Measurements from ENCODE around the gene CDH2.
A peak's percentile ranks its signal among the peaks of the same experiment; 100 is the strongest.

Gene CDH2

DNA sequence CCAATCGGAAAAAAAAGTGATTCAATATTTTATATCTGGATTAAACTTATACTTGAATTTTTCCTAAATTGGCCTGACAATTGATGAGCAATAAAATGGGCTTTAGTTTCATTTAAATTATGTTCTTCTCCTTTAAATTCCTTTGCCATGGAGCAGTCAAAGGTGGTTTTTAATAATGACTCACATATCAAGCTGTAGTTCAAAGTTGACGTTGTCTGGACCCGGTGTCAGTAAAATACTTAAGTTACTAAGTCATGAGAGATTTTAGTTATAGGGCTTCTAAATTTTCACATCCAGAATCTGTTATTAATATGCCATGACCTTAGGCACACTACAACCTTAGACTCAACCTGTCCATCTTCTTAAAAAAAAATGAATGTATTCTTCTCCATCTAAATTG lies 62.5 kb downstream of the CDH2 start:
- DNase-seq: no peak
- WGBS (ENCODE audit: extremely low coverage, insufficient coverage, insufficient read length): no CpG with 5 or more reads among the region's 3 CpGs

DNA sequence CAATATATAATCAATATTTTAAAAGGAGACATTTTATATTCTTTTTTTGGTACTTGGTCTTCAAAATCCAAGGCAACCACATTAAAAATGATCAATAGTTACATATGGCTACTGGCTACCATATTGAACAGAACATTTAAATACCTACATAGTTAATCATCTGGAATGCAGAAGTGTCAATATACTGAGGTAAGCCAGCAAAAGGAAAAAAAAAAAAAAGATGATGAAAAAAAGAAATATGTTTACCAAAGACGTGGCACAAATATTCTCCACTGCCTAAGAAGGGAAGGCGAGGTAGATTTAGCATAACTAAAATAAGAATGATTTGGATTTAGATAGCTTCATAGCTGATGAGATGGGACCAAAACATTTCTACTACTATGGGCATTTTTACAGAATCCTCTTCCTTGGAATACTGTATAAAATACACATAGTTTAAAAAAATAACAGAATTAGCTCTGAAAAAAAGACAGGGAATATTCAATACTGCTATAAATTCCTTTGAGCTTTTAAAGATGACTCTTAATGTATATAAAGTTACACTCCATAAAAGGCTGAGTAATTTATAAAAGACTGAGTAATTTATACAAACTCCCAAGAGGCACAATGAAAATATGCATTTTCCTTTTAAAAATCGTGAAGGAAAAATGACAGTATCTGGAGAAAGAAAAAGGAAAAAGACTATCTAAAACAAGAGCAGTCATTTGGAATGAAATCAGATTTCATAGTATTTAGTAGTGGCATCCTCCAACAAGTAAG lies 63.5 kb downstream of the CDH2 start:
- Histone ChIP-seq H3K4ac (ENCODE audit: low read depth, low read length) (no peak overlapping the region), H4K91ac (ENCODE audit: low read depth, low read length) (no peak overlapping the region), H3K27ac (ENCODE audit: low read depth, low read length) (no peak overlapping the region), H3K4me3 (ENCODE audit: low read depth, low read length) (no peak overlapping the region), H3K4me2 (ENCODE audit: low read length) (no peak overlapping the region), H2BK5ac (ENCODE audit: low read depth, low read length, poor library complexity) (no peak overlapping the region), H3K4me1 (ENCODE audit: control insufficient read depth in 1 of 2, insufficient read depth in 2 of 2, low read length in 2 of 2) (peaks cover 3 to 4% of the 10 kb centered on the region in 2 experiments), H3K9me3 (ENCODE audit: insufficient read depth, low read depth, low read length) (no peaks in the 10 kb centered on the region), H3K27me3 (ENCODE audit: insufficient read depth, low read length) (no peaks in the 10 kb centered on the region), H2BK120ac (ENCODE audit: insufficient read depth, low read length, poor library complexity) (no peak overlapping the region), H4K12ac (ENCODE audit: low read depth, low read length) (no peak overlapping the region), H3K14ac (ENCODE audit: low read length) (no peak overlapping the region), H3K36me3 (ENCODE audit: control insufficient read depth in 1 of 2, insufficient read depth in 2 of 2, low read length in 2 of 2) (no peaks in the 10 kb centered on the region), H4K8ac (ENCODE audit: low read depth, low read length) (no peak overlapping the region), H2BK12ac (ENCODE audit: low read length) (no peak overlapping the region), H2AFZ (ENCODE audit: insufficient read depth, low read length, poor library complexity) (no peak overlapping the region), H3K79me1 (ENCODE audit: low read length) (no peaks in the 10 kb centered on the region), H2AK5ac (ENCODE audit: low read length) (no peak overlapping the region), H3K79me2 (ENCODE audit: control insufficient read depth, insufficient read depth, low read length, poor library complexity) (no peaks in the 10 kb centered on the region), H3K23ac (ENCODE audit: low read length) (no peak overlapping the region), H3K18ac (ENCODE audit: low read length) (no peak overlapping the region), H3K9ac (ENCODE audit: low read length) (no peak overlapping the region)
- DNase-seq: no peak
- no CpG with 5 or more reads among the region's 3 CpGs for WGBS (ENCODE audit: extremely low coverage, insufficient coverage, insufficient read length)

More for the DNA sequence above, 62.5 kb downstream of the CDH2 start:
- H4K12ac ChIP-seq (ENCODE audit: low read depth, low read length): no peak overlapping the region
- no peak overlapping the region for H2AFZ ChIP-seq (ENCODE audit: insufficient read depth, low read length, poor library complexity)
- H3K27me3 ChIP-seq (ENCODE audit: insufficient read depth, low read length): no peaks in the 10 kb centered on the region
- H3K9me3 ChIP-seq (ENCODE audit: insufficient read depth, low read depth, low read length): no peaks in the 10 kb centered on the region
- H3K79me2 ChIP-seq (ENCODE audit: control insufficient read depth, insufficient read depth, low read length, poor library complexity): no peaks in the 10 kb centered on the region
- H3K79me1 ChIP-seq (ENCODE audit: low read length): no peaks in the 10 kb centered on the region
- no peak overlapping the region for H3K18ac ChIP-seq (ENCODE audit: low read length)
- peaks cover 3 to 4% of the 10 kb centered on the region in 2 experiments for H3K4me1 ChIP-seq (ENCODE audit: control insufficient read depth in 1 of 2, insufficient read depth in 2 of 2, low read length in 2 of 2)
- no peak overlapping the region for H3K4me3 ChIP-seq (ENCODE audit: low read depth, low read length)
- no peak overlapping the region for H4K91ac ChIP-seq (ENCODE audit: low read depth, low read length)
- no peak overlapping the region for H2BK5ac ChIP-seq (ENCODE audit: low read depth, low read length, poor library complexity)
- H3K23ac ChIP-seq (ENCODE audit: low read length): no peak overlapping the region
- H3K4me2 ChIP-seq (ENCODE audit: low read length): no peak overlapping the region
- H3K4ac ChIP-seq (ENCODE audit: low read depth, low read length): no peak overlapping the region
- H3K9ac ChIP-seq (ENCODE audit: low read length): no peak overlapping the region
- H3K27ac ChIP-seq (ENCODE audit: low read depth, low read length): no peak overlapping the region
- H3K36me3 ChIP-seq (ENCODE audit: control insufficient read depth in 1 of 2, insufficient read depth in 2 of 2, low read length in 2 of 2): no peaks in the 10 kb centered on the region
- H2AK5ac ChIP-seq (ENCODE audit: low read length): no peak overlapping the region
- no peak overlapping the region for H2BK120ac ChIP-seq (ENCODE audit: insufficient read depth, low read length, poor library complexity)
- H4K8ac ChIP-seq (ENCODE audit: low read depth, low read length): no peak overlapping the region
- H3K14ac ChIP-seq (ENCODE audit: low read length): no peak overlapping the region
- H2BK12ac ChIP-seq (ENCODE audit: low read length): no peak overlapping the region

DNA sequence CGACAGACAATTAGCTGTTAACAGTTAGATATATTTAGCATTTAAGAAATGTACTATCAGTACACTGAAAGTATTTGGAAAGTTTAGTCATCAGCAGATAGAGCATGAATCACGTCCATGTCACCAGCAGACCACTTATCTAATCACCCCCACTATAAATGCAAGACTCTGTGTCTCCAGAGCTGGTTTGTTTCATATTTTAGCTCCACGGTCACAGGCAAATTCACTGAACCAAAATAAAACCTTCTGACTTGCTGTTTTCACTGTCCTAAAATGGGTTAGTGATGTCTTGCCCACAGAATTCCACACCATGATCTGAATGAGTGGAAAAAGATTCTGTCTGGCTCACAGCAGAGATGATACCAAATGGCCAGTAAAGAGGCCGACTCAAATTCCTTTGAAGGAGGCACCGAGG lies 64.9 kb downstream of the CDH2 start:
- H3K79me2 ChIP-seq (ENCODE audit: control insufficient read depth, insufficient read depth, low read length, poor library complexity): no peaks in the 10 kb centered on the region
- peak in 1 of 2 donors; percentile 51 for DNase-seq
- H3K27me3 ChIP-seq (ENCODE audit: insufficient read depth, low read length): no peaks in the 10 kb centered on the region
- no peak overlapping the region for H4K91ac ChIP-seq (ENCODE audit: low read depth, low read length)
- H4K8ac ChIP-seq (ENCODE audit: low read depth, low read length): no peak overlapping the region
- H3K27ac ChIP-seq (ENCODE audit: low read depth, low read length): peak overlapping the region; percentile 55
- no peak overlapping the region for H3K4me2 ChIP-seq (ENCODE audit: low read length)
- H2AK5ac ChIP-seq (ENCODE audit: low read length): no peak overlapping the region
- WGBS (ENCODE audit: extremely low coverage, insufficient coverage, insufficient read length): no CpG with 5 or more reads among the region's 5 CpGs
- H3K9ac ChIP-seq (ENCODE audit: low read length): no peak overlapping the region
- H3K23ac ChIP-seq (ENCODE audit: low read length): no peak overlapping the region
- H3K18ac ChIP-seq (ENCODE audit: low read length): no peak overlapping the region
- H3K14ac ChIP-seq (ENCODE audit: low read length): no peak overlapping the region
- H2BK120ac ChIP-seq (ENCODE audit: insufficient read depth, low read length, poor library complexity): no peak overlapping the region
- no peaks in the 10 kb centered on the region for H3K36me3 ChIP-seq (ENCODE audit: control insufficient read depth in 1 of 2, insufficient read depth in 2 of 2, low read length in 2 of 2)
- no peaks in the 10 kb centered on the region for H3K79me1 ChIP-seq (ENCODE audit: low read length)
- no peak overlapping the region for H2BK5ac ChIP-seq (ENCODE audit: low read depth, low read length, poor library complexity)
- H2BK12ac ChIP-seq (ENCODE audit: low read length): no peak overlapping the region
- no peak overlapping the region for H4K12ac ChIP-seq (ENCODE audit: low read depth, low read length)
- H3K4me3 ChIP-seq (ENCODE audit: low read depth, low read length): no peak overlapping the region
- no peak overlapping the region for H3K4ac ChIP-seq (ENCODE audit: low read depth, low read length)
- H3K9me3 ChIP-seq (ENCODE audit: insufficient read depth, low read depth, low read length): no peaks in the 10 kb centered on the region
- no peak overlapping the region for H2AFZ ChIP-seq (ENCODE audit: insufficient read depth, low read length, poor library complexity)
- peaks cover 3 to 4% of the 10 kb centered on the region in 2 experiments for H3K4me1 ChIP-seq (ENCODE audit: control insufficient read depth in 1 of 2, insufficient read depth in 2 of 2, low read length in 2 of 2)

DNA sequence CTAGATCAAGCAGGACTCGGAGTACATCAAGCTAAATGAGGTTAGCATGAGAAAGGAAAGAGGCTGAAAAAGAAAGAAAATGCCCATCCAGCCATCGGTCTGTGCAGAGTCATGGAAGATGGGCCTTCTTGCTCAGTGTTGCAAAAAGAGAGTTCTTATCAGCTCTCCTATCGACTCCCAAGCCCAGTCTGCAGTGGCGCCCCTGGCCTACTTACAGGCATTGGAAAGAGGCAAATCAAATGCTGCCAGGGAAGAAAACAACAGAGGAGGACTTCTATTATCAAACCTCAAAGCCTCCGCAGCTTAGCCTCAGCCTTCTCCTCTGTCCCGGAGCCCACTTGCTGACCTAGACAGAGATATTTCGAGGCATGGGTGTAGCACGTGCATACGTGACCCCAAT lies 66.0 kb downstream of the CDH2 start:
- H3K36me3 ChIP-seq (ENCODE audit: control insufficient read depth in 1 of 2, insufficient read depth in 2 of 2, low read length in 2 of 2): no peaks in the 10 kb centered on the region
- no peak overlapping the region for H2AFZ ChIP-seq (ENCODE audit: insufficient read depth, low read length, poor library complexity)
- no peak overlapping the region for H3K23ac ChIP-seq (ENCODE audit: low read length)
- no peak overlapping the region for H2BK12ac ChIP-seq (ENCODE audit: low read length)
- H4K91ac ChIP-seq (ENCODE audit: low read depth, low read length): no peak overlapping the region
- H2BK5ac ChIP-seq (ENCODE audit: low read depth, low read length, poor library complexity): no peak overlapping the region
- H2AK5ac ChIP-seq (ENCODE audit: low read length): no peak overlapping the region
- H3K4me2 ChIP-seq (ENCODE audit: low read length): no peak overlapping the region
- no peak overlapping the region for H3K9ac ChIP-seq (ENCODE audit: low read length)
- no peaks in the 10 kb centered on the region for H3K79me1 ChIP-seq (ENCODE audit: low read length)
- no peaks in the 10 kb centered on the region for H3K27me3 ChIP-seq (ENCODE audit: insufficient read depth, low read length)
- no peak overlapping the region for H4K8ac ChIP-seq (ENCODE audit: low read depth, low read length)
- peaks cover 3 to 4% of the 10 kb centered on the region in 2 experiments for H3K4me1 ChIP-seq (ENCODE audit: control insufficient read depth in 1 of 2, insufficient read depth in 2 of 2, low read length in 2 of 2)
- no CpG with 5 or more reads among the region's 9 CpGs for WGBS (ENCODE audit: extremely low coverage, insufficient coverage, insufficient read length)
- H2BK120ac ChIP-seq (ENCODE audit: insufficient read depth, low read length, poor library complexity): no peak overlapping the region
- H3K4me3 ChIP-seq (ENCODE audit: low read depth, low read length): no peak overlapping the region
- H3K9me3 ChIP-seq (ENCODE audit: insufficient read depth, low read depth, low read length): no peaks in the 10 kb centered on the region
- no peak overlapping the region for H3K27ac ChIP-seq (ENCODE audit: low read depth, low read length)
- no peaks in the 10 kb centered on the region for H3K79me2 ChIP-seq (ENCODE audit: control insufficient read depth, insufficient read depth, low read length, poor library complexity)
- H3K18ac ChIP-seq (ENCODE audit: low read length): no peak overlapping the region
- H4K12ac ChIP-seq (ENCODE audit: low read depth, low read length): no peak overlapping the region
- no peak for DNase-seq
- no peak overlapping the region for H3K14ac ChIP-seq (ENCODE audit: low read length)
- H3K4ac ChIP-seq (ENCODE audit: low read depth, low read length): no peak overlapping the region

Measured in trophoblast cell (in vitro differentiated cells and primary cell).